ENCODE measurements around the gene CACNG8.

Gene CACNG8

GRCh38 chr19:53993448-53993847 lies 30.7 kb downstream of the CACNG8 start:
- Histone ChIP-seq H3K27ac (ENCODE audit: low read depth, low read length, severe bottlenecking) (no peak overlapping the region), H3K4me1 (ENCODE audit: control insufficient read depth, insufficient read depth, low read length, poor library complexity, severe bottlenecking) (peaks cover 9% of the 10 kb centered on the region), H3K9me3 (ENCODE audit: control insufficient read depth, low read length) (no peaks in the 10 kb centered on the region), H3K4me3 (ENCODE audit: extremely low read depth, insufficient read depth, low read length, poor library complexity, severe bottlenecking) (no peak overlapping the region), H3K36me3 (ENCODE audit: control insufficient read depth, insufficient read depth, low read length) (no peaks in the 10 kb centered on the region)
- 60 to 78% methylated on average over 1 to 2 of the region's 3 CpGs for WGBS, 2 experiments (ENCODE audit: insufficient coverage in 2 of 2)

- no CpG with 5 or more reads among the region's 5 CpGs for WGBS, 2 experiments (ENCODE audit: insufficient coverage in 2 of 2)
- Histone ChIP-seq H3K4me3 (ENCODE audit: extremely low read depth, insufficient read depth, low read length, poor library complexity, severe bottlenecking) (no peak overlapping the region), H3K27ac (ENCODE audit: low read depth, low read length, severe bottlenecking) (no peak overlapping the region)
These were observed 32.1 kb downstream of the CACNG8 start for GRCh38 chr19:53994811-53995210.

GRCh38 chr19:53998223-53998622 lies 35.5 kb downstream of the CACNG8 start:
- 82% methylated on average over 3 of the region's 7 CpGs; no CpG with 5 or more reads in 1 of the 2 experiments for WGBS, 2 experiments (ENCODE audit: insufficient coverage in 2 of 2)
- Histone ChIP-seq H3K27ac (ENCODE audit: low read depth, low read length, severe bottlenecking) (no peak overlapping the region), H3K4me3 (ENCODE audit: extremely low read depth, insufficient read depth, low read length, poor library complexity, severe bottlenecking) (no peak overlapping the region)

More at GRCh38 chr19:53994811-53995210, 32.1 kb downstream of the CACNG8 start:
- peaks cover 7% of the 10 kb centered on the region for H3K4me1 ChIP-seq (ENCODE audit: control insufficient read depth, insufficient read depth, low read length, poor library complexity, severe bottlenecking)
- no peaks in the 10 kb centered on the region for H3K36me3 ChIP-seq (ENCODE audit: control insufficient read depth, insufficient read depth, low read length)
- no peaks in the 10 kb centered on the region for H3K9me3 ChIP-seq (ENCODE audit: control insufficient read depth, low read length)

GRCh38 chr19:53999694-54000093 lies 37.0 kb downstream of the CACNG8 start:
- Histone ChIP-seq H3K36me3 (ENCODE audit: control insufficient read depth, insufficient read depth, low read length) (no peaks in the 10 kb centered on the region), H3K9me3 (ENCODE audit: control insufficient read depth, low read length) (no peaks in the 10 kb centered on the region), H3K4me3 (ENCODE audit: extremely low read depth, insufficient read depth, low read length, poor library complexity, severe bottlenecking) (no peak overlapping the region), H3K27ac (ENCODE audit: low read depth, low read length, severe bottlenecking) (no peak overlapping the region), H3K4me1 (ENCODE audit: control insufficient read depth, insufficient read depth, low read length, poor library complexity, severe bottlenecking) (peaks cover 7% of the 10 kb centered on the region)
- WGBS, 2 experiments (ENCODE audit: insufficient coverage in 2 of 2) = 91 to 97% methylated on average over 5 of the region's 5 CpGs

More at GRCh38 chr19:53998223-53998622, 35.5 kb downstream of the CACNG8 start:
- peaks cover 7% of the 10 kb centered on the region for H3K4me1 ChIP-seq (ENCODE audit: control insufficient read depth, insufficient read depth, low read length, poor library complexity, severe bottlenecking)
- no peaks in the 10 kb centered on the region for H3K36me3 ChIP-seq (ENCODE audit: control insufficient read depth, insufficient read depth, low read length)
- H3K9me3 ChIP-seq (ENCODE audit: control insufficient read depth, low read length) = no peaks in the 10 kb centered on the region

- H3K27ac ChIP-seq (ENCODE audit: low read depth, low read length, severe bottlenecking) = no peak overlapping the region
- no CpG with 5 or more reads among the region's 2 CpGs for WGBS, 2 experiments (ENCODE audit: insufficient coverage in 2 of 2)
These were observed 38.8 kb downstream of the CACNG8 start for GRCh38 chr19:54001496-54001895.

GRCh38 chr19:54002495-54003315 lies 40.0 kb downstream of the CACNG8 start:
- H3K4me3 ChIP-seq (ENCODE audit: extremely low read depth, insufficient read depth, low read length, poor library complexity, severe bottlenecking) = no peak overlapping the region
- H3K36me3 ChIP-seq (ENCODE audit: control insufficient read depth, insufficient read depth, low read length) = no peaks in the 10 kb centered on the region
- H3K9me3 ChIP-seq (ENCODE audit: control insufficient read depth, low read length) = no peaks in the 10 kb centered on the region
- peaks cover 10% of the 10 kb centered on the region for H3K4me1 ChIP-seq (ENCODE audit: control insufficient read depth, insufficient read depth, low read length, poor library complexity, severe bottlenecking)
- 84 to 90% methylated on average over 6 to 7 of the region's 10 CpGs for WGBS, 2 experiments (ENCODE audit: insufficient coverage in 2 of 2)
- no peak overlapping the region for H3K27ac ChIP-seq (ENCODE audit: low read depth, low read length, severe bottlenecking)

More at GRCh38 chr19:54001496-54001895, 38.8 kb downstream of the CACNG8 start:
- Histone ChIP-seq H3K4me3 (ENCODE audit: extremely low read depth, insufficient read depth, low read length, poor library complexity, severe bottlenecking) (no peak overlapping the region), H3K9me3 (ENCODE audit: control insufficient read depth, low read length) (no peaks in the 10 kb centered on the region), H3K4me1 (ENCODE audit: control insufficient read depth, insufficient read depth, low read length, poor library complexity, severe bottlenecking) (peaks cover 7% of the 10 kb centered on the region), H3K36me3 (ENCODE audit: control insufficient read depth, insufficient read depth, low read length) (no peaks in the 10 kb centered on the region)

GRCh38 chr19:54009440-54009839 lies 46.7 kb downstream of the CACNG8 start:
- H3K9me3 ChIP-seq (ENCODE audit: control insufficient read depth, low read length) = no peaks in the 10 kb centered on the region
- no peak overlapping the region for H3K27ac ChIP-seq (ENCODE audit: low read depth, low read length, severe bottlenecking)
- H3K4me1 ChIP-seq (ENCODE audit: control insufficient read depth, insufficient read depth, low read length, poor library complexity, severe bottlenecking) = peaks cover 14% of the 10 kb centered on the region
- H3K4me3 ChIP-seq (ENCODE audit: extremely low read depth, insufficient read depth, low read length, poor library complexity, severe bottlenecking) = no peak overlapping the region
- 93 to 94% methylated on average over 4 to 6 of the region's 8 CpGs for WGBS, 2 experiments (ENCODE audit: insufficient coverage in 2 of 2)
- no peaks in the 10 kb centered on the region for H3K36me3 ChIP-seq (ENCODE audit: control insufficient read depth, insufficient read depth, low read length)

- H3K36me3 ChIP-seq (ENCODE audit: control insufficient read depth, insufficient read depth, low read length) = no peaks in the 10 kb centered on the region
- no peaks in the 10 kb centered on the region for H3K9me3 ChIP-seq (ENCODE audit: control insufficient read depth, low read length)
- no peak overlapping the region for H3K4me3 ChIP-seq (ENCODE audit: extremely low read depth, insufficient read depth, low read length, poor library complexity, severe bottlenecking)
- 85 to 95% methylated on average over 4 of the region's 6 CpGs for WGBS, 2 experiments (ENCODE audit: insufficient coverage in 2 of 2)
- no peak overlapping the region for H3K27ac ChIP-seq (ENCODE audit: low read depth, low read length, severe bottlenecking)
- peaks cover 14% of the 10 kb centered on the region for H3K4me1 ChIP-seq (ENCODE audit: control insufficient read depth, insufficient read depth, low read length, poor library complexity, severe bottlenecking)
These were observed 47.7 kb downstream of the CACNG8 start for GRCh38 chr19:54010474-54010873.

GRCh38 chr19:54011507-54012211 lies 48.9 kb downstream of the CACNG8 start:
- H3K9me3 ChIP-seq (ENCODE audit: control insufficient read depth, low read length) = no peaks in the 10 kb centered on the region
- H3K4me3 ChIP-seq (ENCODE audit: extremely low read depth, insufficient read depth, low read length, poor library complexity, severe bottlenecking) = no peak overlapping the region
- H3K27ac ChIP-seq (ENCODE audit: low read depth, low read length, severe bottlenecking) = no peak overlapping the region
- 58 to 61% methylated on average over 24 to 32 of the region's 36 CpGs for WGBS, 2 experiments (ENCODE audit: insufficient coverage in 2 of 2)
- no peaks in the 10 kb centered on the region for H3K36me3 ChIP-seq (ENCODE audit: control insufficient read depth, insufficient read depth, low read length)
- H3K4me1 ChIP-seq (ENCODE audit: control insufficient read depth, insufficient read depth, low read length, poor library complexity, severe bottlenecking) = peaks cover 14% of the 10 kb centered on the region

GRCh38 chr19:54013866-54014265 lies 51.1 kb downstream of the CACNG8 start:
- Histone ChIP-seq H3K36me3 (ENCODE audit: control insufficient read depth, insufficient read depth, low read length) (no peaks in the 10 kb centered on the region), H3K4me1 (ENCODE audit: control insufficient read depth, insufficient read depth, low read length, poor library complexity, severe bottlenecking) (peaks cover 3% of the 10 kb centered on the region), H3K4me3 (ENCODE audit: extremely low read depth, insufficient read depth, low read length, poor library complexity, severe bottlenecking) (no peak overlapping the region), H3K27ac (ENCODE audit: low read depth, low read length, severe bottlenecking) (no peak overlapping the region), H3K9me3 (ENCODE audit: control insufficient read depth, low read length) (peaks cover 13% of the 10 kb centered on the region)
- 89 to 96% methylated on average over 7 of the region's 8 CpGs for WGBS, 2 experiments (ENCODE audit: insufficient coverage in 2 of 2)

All from mesodermal cell (in vitro differentiated cells).